ENCODE results near the gene HSD17B7.
"Not testable (repeated sequence)": the region's sequence is repeated elsewhere in the genome, so short reads cannot be mapped to it uniquely, and the experiment has no call there.

HSD17B7 gene

GRCh38 chr1:162756523-162756922 lies 34.0 kb upstream of the HSD17B7 start:
- Histone ChIP-seq H3K9me3 (ENCODE audit: insufficient read depth, low read length) (no peaks in the 10 kb centered on the region), H3K4me3 (ENCODE audit: insufficient read length, low read depth) (no peak overlapping the region), H3K9ac (ENCODE audit: insufficient read length, low read depth) (no peak overlapping the region), H3K36me3 (ENCODE audit: insufficient read depth, insufficient read length, low read length) (no peaks in the 10 kb centered on the region), H3K4me1 (ENCODE audit: insufficient read depth, insufficient read length) (no peaks in the 10 kb centered on the region), H3K27me3 (ENCODE audit: insufficient read depth, insufficient read length) (no peaks in the 10 kb centered on the region)
- TF ChIP-seq ZNF274 (IDR thresholded peaks at IDR 0.05; ENCODE audit: low read depth, low read length): no peak
- no peak for TF ChIP-seq YY1 (IDR thresholded peaks at IDR 0.05; ENCODE audit: insufficient read depth, insufficient read length)
- TF ChIP-seq SUZ12 (IDR thresholded peaks at IDR 0.05; ENCODE audit: extremely low read depth, insufficient read depth, insufficient read length): no peak
- no peak for DNase-seq (ENCODE audit: low read depth, low spot score)

GRCh38 chr1:162757476-162757875 lies 33.0 kb upstream of the HSD17B7 start:
- TF ChIP-seq ZNF274 (IDR thresholded peaks at IDR 0.05; ENCODE audit: low read depth, low read length) (no peak), SUZ12 (IDR thresholded peaks at IDR 0.05; ENCODE audit: extremely low read depth, insufficient read depth, insufficient read length) (no peak), YY1 (IDR thresholded peaks at IDR 0.05; ENCODE audit: insufficient read depth, insufficient read length) (no peak)
- Histone ChIP-seq H3K9me3 (ENCODE audit: insufficient read depth, low read length) (no peaks in the 10 kb centered on the region), H3K27me3 (ENCODE audit: insufficient read depth, insufficient read length) (no peaks in the 10 kb centered on the region), H3K9ac (ENCODE audit: insufficient read length, low read depth) (no peak overlapping the region), H3K4me1 (ENCODE audit: insufficient read depth, insufficient read length) (no peaks in the 10 kb centered on the region), H3K4me3 (ENCODE audit: insufficient read length, low read depth) (no peak overlapping the region), H3K36me3 (ENCODE audit: insufficient read depth, insufficient read length, low read length) (no peaks in the 10 kb centered on the region)
- no peak for DNase-seq (ENCODE audit: low read depth, low spot score)

- Histone ChIP-seq H3K9me3 (ENCODE audit: insufficient read depth, low read length) (no peaks in the 10 kb centered on the region), H3K4me1 (ENCODE audit: insufficient read depth, insufficient read length) (no peaks in the 10 kb centered on the region), H3K4me3 (ENCODE audit: insufficient read length, low read depth) (no peak overlapping the region), H3K27me3 (ENCODE audit: insufficient read depth, insufficient read length) (no peaks in the 10 kb centered on the region), H3K36me3 (ENCODE audit: insufficient read depth, insufficient read length, low read length) (no peaks in the 10 kb centered on the region), H3K9ac (ENCODE audit: insufficient read length, low read depth) (no peak overlapping the region)
- no peak for TF ChIP-seq SUZ12 (IDR thresholded peaks at IDR 0.05; ENCODE audit: extremely low read depth, insufficient read depth, insufficient read length)
- no peak for TF ChIP-seq ZNF274 (IDR thresholded peaks at IDR 0.05; ENCODE audit: low read depth, low read length)
- DNase-seq (ENCODE audit: low read depth, low spot score): no peak
These were observed 24.7 kb upstream of the HSD17B7 start for GRCh38 chr1:162765788-162766187.

GRCh38 chr1:162772571-162773154 lies 17.8 kb upstream of the HSD17B7 start:
- H3K36me3 ChIP-seq (ENCODE audit: insufficient read depth, insufficient read length, low read length): no peaks in the 10 kb centered on the region
- no peak for TF ChIP-seq ZNF274 (IDR thresholded peaks at IDR 0.05; ENCODE audit: low read depth, low read length)
- no peak for TF ChIP-seq SUZ12 (IDR thresholded peaks at IDR 0.05; ENCODE audit: extremely low read depth, insufficient read depth, insufficient read length)
- no peak for TF ChIP-seq YY1 (IDR thresholded peaks at IDR 0.05; ENCODE audit: insufficient read depth, insufficient read length)

DNA sequence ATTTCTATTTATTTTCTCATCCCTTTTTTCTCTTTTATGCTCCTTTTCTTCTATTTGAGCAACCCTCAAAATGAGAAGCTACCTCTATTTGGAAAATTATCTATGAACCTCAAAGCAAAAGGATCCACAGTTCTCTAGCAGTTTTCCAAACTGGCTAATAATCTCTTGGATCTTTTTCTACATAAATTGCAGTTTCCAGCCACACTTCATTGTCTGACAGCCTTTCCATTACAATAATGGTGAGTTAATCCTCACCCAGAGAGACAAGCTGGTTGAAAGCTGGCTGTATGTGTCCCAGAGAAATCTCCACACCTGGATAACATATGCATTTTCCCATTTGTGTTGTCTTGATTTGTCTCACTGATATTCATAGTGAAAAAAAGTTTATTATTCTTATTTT lies 16.5 kb upstream of the HSD17B7 start:
- DNase-seq (ENCODE audit: low read depth, low spot score): no peak
- Histone ChIP-seq H3K27me3 (ENCODE audit: insufficient read depth, insufficient read length) (no peaks in the 10 kb centered on the region), H3K9me3 (ENCODE audit: insufficient read depth, low read length) (no peaks in the 10 kb centered on the region), H3K4me3 (ENCODE audit: insufficient read length, low read depth) (no peak overlapping the region), H3K4me1 (ENCODE audit: insufficient read depth, insufficient read length) (no peaks in the 10 kb centered on the region), H3K9ac (ENCODE audit: insufficient read length, low read depth) (no peak overlapping the region), H3K36me3 (ENCODE audit: insufficient read depth, insufficient read length, low read length) (no peaks in the 10 kb centered on the region)
- TF ChIP-seq SUZ12 (IDR thresholded peaks at IDR 0.05; ENCODE audit: extremely low read depth, insufficient read depth, insufficient read length): no peak
- TF ChIP-seq ZNF274 (IDR thresholded peaks at IDR 0.05; ENCODE audit: low read depth, low read length): no peak
- no peak for TF ChIP-seq YY1 (IDR thresholded peaks at IDR 0.05; ENCODE audit: insufficient read depth, insufficient read length)

More at GRCh38 chr1:162772571-162773154, 17.8 kb upstream of the HSD17B7 start:
- H3K9me3 ChIP-seq (ENCODE audit: insufficient read depth, low read length): no peaks in the 10 kb centered on the region
- H3K4me3 ChIP-seq (ENCODE audit: insufficient read length, low read depth): no peak overlapping the region
- H3K27me3 ChIP-seq (ENCODE audit: insufficient read depth, insufficient read length): no peaks in the 10 kb centered on the region
- H3K9ac ChIP-seq (ENCODE audit: insufficient read length, low read depth): no peak overlapping the region
- no peaks in the 10 kb centered on the region for H3K4me1 ChIP-seq (ENCODE audit: insufficient read depth, insufficient read length)
- no peak for DNase-seq (ENCODE audit: low read depth, low spot score)

- H3K9me3 ChIP-seq (ENCODE audit: insufficient read depth, low read length): no peaks in the 10 kb centered on the region
- no peak overlapping the region for H3K9ac ChIP-seq (ENCODE audit: insufficient read length, low read depth)
- no peaks in the 10 kb centered on the region for H3K4me1 ChIP-seq (ENCODE audit: insufficient read depth, insufficient read length)
- H3K36me3 ChIP-seq (ENCODE audit: insufficient read depth, insufficient read length, low read length): no peaks in the 10 kb centered on the region
- no peaks in the 10 kb centered on the region for H3K27me3 ChIP-seq (ENCODE audit: insufficient read depth, insufficient read length)
- DNase-seq (ENCODE audit: low read depth, low spot score): no peak
- TF ChIP-seq SUZ12 (IDR thresholded peaks at IDR 0.05; ENCODE audit: extremely low read depth, insufficient read depth, insufficient read length) (no peak), YY1 (IDR thresholded peaks at IDR 0.05; ENCODE audit: insufficient read depth, insufficient read length) (no peak), ZNF274 (IDR thresholded peaks at IDR 0.05; ENCODE audit: low read depth, low read length) (no peak)
- H3K4me3 ChIP-seq (ENCODE audit: insufficient read length, low read depth): no peak overlapping the region
These were observed 11.5 kb upstream of the HSD17B7 start for GRCh38 chr1:162779043-162779442.

- Histone ChIP-seq H3K36me3 (ENCODE audit: insufficient read depth, insufficient read length, low read length) (no peaks in the 10 kb centered on the region), H3K9me3 (ENCODE audit: insufficient read depth, low read length) (no peaks in the 10 kb centered on the region), H3K4me1 (ENCODE audit: insufficient read depth, insufficient read length) (no peaks in the 10 kb centered on the region), H3K9ac (ENCODE audit: insufficient read length, low read depth) (no peak overlapping the region), H3K4me3 (ENCODE audit: insufficient read length, low read depth) (no peak overlapping the region), H3K27me3 (ENCODE audit: insufficient read depth, insufficient read length) (no peaks in the 10 kb centered on the region)
- DNase-seq (ENCODE audit: low read depth, low spot score): no peak
- TF ChIP-seq SUZ12 (IDR thresholded peaks at IDR 0.05; ENCODE audit: extremely low read depth, insufficient read depth, insufficient read length) (no peak), YY1 (IDR thresholded peaks at IDR 0.05; ENCODE audit: insufficient read depth, insufficient read length) (no peak), ZNF274 (IDR thresholded peaks at IDR 0.05; ENCODE audit: low read depth, low read length) (no peak)
These were observed 7.8 kb upstream of the HSD17B7 start for GRCh38 chr1:162782671-162783070.

GRCh38 chr1:162784926-162785325 lies 5.6 kb upstream of the HSD17B7 start:
- H3K27me3 ChIP-seq (ENCODE audit: insufficient read depth, insufficient read length); H3K36me3 ChIP-seq (ENCODE audit: insufficient read depth, insufficient read length, low read length); DNase-seq (ENCODE audit: low read depth, low spot score); H3K4me1 ChIP-seq (ENCODE audit: insufficient read depth, insufficient read length); H3K4me3 ChIP-seq (ENCODE audit: insufficient read length, low read depth); H3K9me3 ChIP-seq (ENCODE audit: insufficient read depth, low read length); H3K9ac ChIP-seq (ENCODE audit: insufficient read length, low read depth): not testable (repeated sequence)

GRCh38 chr1:162788783-162789182 lies 1.7 kb upstream of the HSD17B7 start:
- H3K9me3 ChIP-seq (ENCODE audit: insufficient read depth, low read length); H3K4me3 ChIP-seq (ENCODE audit: insufficient read length, low read depth); H3K36me3 ChIP-seq (ENCODE audit: insufficient read depth, insufficient read length, low read length); H3K27me3 ChIP-seq (ENCODE audit: insufficient read depth, insufficient read length); DNase-seq (ENCODE audit: low read depth, low spot score); H3K9ac ChIP-seq (ENCODE audit: insufficient read length, low read depth); H3K4me1 ChIP-seq (ENCODE audit: insufficient read depth, insufficient read length): not testable (repeated sequence)

- Histone ChIP-seq H3K9ac (ENCODE audit: insufficient read length, low read depth) (peak overlapping the region; percentile 56), H3K4me3 (ENCODE audit: insufficient read length, low read depth) (peak overlapping the region; percentile 67)
- not testable (repeated sequence) for H3K27me3 ChIP-seq (ENCODE audit: insufficient read depth, insufficient read length); H3K9me3 ChIP-seq (ENCODE audit: insufficient read depth, low read length); H3K4me1 ChIP-seq (ENCODE audit: insufficient read depth, insufficient read length); H3K36me3 ChIP-seq (ENCODE audit: insufficient read depth, insufficient read length, low read length); DNase-seq (ENCODE audit: low read depth, low spot score)
These were observed 469 bp downstream of the HSD17B7 start for GRCh38 chr1:162790985-162791357.

Data from NT2/D1 (cell line).